MM.1S (cell line): ENCODE measurements around the gene DNAJC17.

ENCODE experiments used
- CTCF ChIP-seq: fragments of 300-600 bp; sonication (generic); IDR thresholded peaks from 2 replicates; pipeline ENCODE4 v1.5.1; 2016; ENCODE audit warnings: antibody characterized with exemption, low read length, mixed read lengths
- EZH2 ChIP-seq: fragments of 300-600 bp; sonication (generic); optimal IDR thresholded peaks from 2 replicates; pipeline ENCODE3; 2017; ENCODE audit warnings: low read depth, mild to moderate bottlenecking, antibody characterized with exemption, low read length, mixed read lengths
- EZH2phosphoT487 ChIP-seq: fragments of 300-600 bp; sonication (generic); IDR thresholded peaks from 2 replicates; pipeline ENCODE4 v1.6.1; 2018; ENCODE audit warnings: antibody characterized with exemption, low read length

- TF ChIP-seq CTCF, result no peak
- no peak for TF ChIP-seq EZH2phosphoT487
- TF ChIP-seq EZH2, result no peak
Measured at GRCh38 chr15:40789119-40789518, 18.2 kb downstream of the DNAJC17 start.
